Stimulated activated effector memory CD8-positive, alpha-beta T cell treated with anti-CD3 and anti-CD28 coated beads, Interleukin-12 subunit alpha, Interleukin-12 subunit beta, amount 100 ng/mL, for 72 hours (primary cell): ENCODE data around the gene EXOC6B.

Experiments used
- ATAC-seq: fragments of 150-1000 bp; cut with Tn5 transposase; 2 replicates; pipeline ENCODE4 v1.10.0; 2021
- DNase-seq, 2 donors: peaks; one replicate each; pipeline ENCODE4 v3.0.0; 2021 to 2022; ENCODE audit warnings: low spot score in 2 of 2
- H3K27ac Mint-ChIP-seq: one replicate; pipeline ENCODE4 v1.8.0; 2022; ENCODE audit warnings: mild to moderate bottlenecking, mixed read lengths
- H3K36me3 Mint-ChIP-seq: one replicate; pipeline ENCODE4 v1.8.0; 2022; ENCODE audit warnings: mild to moderate bottlenecking, mixed read lengths
- H3K4me1 Mint-ChIP-seq: one replicate; pipeline ENCODE4 v1.8.0; 2022; ENCODE audit warnings: mixed read lengths
- H3K4me3 Mint-ChIP-seq: one replicate; pipeline ENCODE4 v1.8.0; 2022; ENCODE audit warnings: mild to moderate bottlenecking, mixed read lengths
- H3K9me3 Mint-ChIP-seq: one replicate; pipeline ENCODE4 v1.8.0; 2022; ENCODE audit warnings: mixed read lengths

EXOC6B gene

DNA sequence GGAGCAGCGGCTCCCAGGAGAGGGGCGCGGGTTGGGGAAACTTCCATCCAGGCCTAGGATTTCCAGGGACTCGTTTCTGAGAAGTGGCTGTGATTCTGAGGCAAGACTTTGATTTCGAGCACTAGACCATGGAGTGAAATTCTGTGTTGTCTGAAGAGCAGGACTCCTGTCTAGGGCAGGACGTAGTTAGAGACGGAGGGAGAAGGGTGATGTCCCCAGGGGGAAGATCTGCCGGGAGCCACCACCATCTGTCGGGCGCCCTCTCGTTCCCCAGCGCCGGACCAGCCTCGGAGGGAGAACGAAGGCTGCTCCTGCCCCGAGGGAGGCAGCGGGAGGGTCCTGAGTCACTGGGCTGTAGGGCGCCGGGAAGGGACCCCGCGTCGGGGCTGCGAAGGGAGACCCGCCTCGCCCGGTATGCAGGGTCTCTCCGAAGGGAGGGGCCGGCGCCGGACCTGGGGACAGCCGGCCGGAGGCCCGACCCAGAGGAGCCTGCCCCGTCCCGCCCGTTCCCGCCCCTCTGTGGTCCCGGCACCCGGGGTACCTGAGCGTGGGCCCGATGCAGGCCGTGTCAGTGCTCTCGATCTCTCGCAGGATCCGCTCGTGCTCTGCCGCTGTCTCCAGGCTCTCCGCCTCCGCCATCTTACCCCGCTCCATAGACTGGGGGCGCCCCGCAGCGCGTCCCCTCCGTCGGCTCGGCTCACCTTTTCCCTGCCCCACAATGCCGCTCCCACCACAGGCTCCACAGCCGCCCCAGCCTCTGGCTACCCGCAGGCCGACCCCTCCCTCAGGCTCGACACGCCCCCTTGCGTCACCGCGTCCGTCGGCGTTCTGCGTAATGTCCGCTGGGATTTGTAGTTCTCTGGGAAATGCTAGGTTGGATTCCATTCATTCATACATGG, at the start of gene EXOC6B:
TSS of gene EXOC6B (minus strand) at position 777 of the 899 bp plus-strand sequence.
- peak; percentile 84 for ATAC-seq
- Mint-ChIP-seq H3K27ac (peak within 1 kb of the TSS; percentile 89), H3K4me1 (peaks cover 36% of the 10 kb centered on the region), H3K36me3 (no peaks in the 10 kb centered on the region), H3K9me3 (no peaks in the 10 kb centered on the region), H3K4me3 (peak within 1 kb of the TSS; percentile 89)
- peak; percentile 67 to 90 for DNase-seq

DNA sequence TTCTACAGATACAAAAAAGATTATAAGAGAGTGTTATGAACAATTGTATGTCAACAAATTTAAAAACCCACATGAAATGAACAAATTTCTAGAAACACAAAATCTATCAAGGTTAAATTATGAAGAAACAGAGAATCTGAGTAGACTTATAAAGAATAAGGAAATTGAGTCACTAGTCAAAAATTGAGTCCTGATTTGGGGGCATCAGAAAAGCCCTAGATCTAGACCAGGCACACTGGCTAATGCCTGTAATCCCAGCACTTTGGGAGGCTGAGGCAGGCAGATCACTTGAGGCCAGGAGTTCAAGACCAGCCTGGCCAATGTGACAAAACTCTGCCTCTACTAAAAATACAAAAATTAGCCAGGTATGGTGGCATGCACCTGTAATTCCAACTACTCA, 46.0 kb upstream of the EXOC6B start:
- no peak for DNase-seq
- no peak overlapping the region for H3K27ac Mint-ChIP-seq
- no peaks in the 10 kb centered on the region for H3K36me3 Mint-ChIP-seq
- no peak overlapping the region for H3K4me3 Mint-ChIP-seq
- no peaks in the 10 kb centered on the region for H3K9me3 Mint-ChIP-seq
- ATAC-seq, result peak; percentile 55
- no peaks in the 10 kb centered on the region for H3K4me1 Mint-ChIP-seq

DNA sequence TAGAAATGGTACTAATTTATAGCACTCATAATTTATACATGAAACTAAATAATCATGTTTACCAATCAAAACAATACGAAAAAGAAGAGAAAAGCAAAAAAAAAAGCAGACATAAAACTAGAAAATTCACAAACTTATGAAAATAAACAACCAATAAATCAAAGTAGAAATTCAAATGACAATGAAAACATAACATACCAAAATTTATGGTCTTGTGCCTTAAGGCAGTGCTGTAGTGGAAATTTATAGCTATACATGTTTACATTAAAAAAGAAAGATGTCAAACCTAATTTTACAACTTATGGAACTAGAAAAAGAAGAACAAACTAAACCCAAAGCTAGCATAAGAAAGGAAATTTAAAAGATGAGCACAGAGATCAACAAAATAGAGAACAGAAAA, 45.2 kb upstream of the EXOC6B start:
- H3K36me3 Mint-ChIP-seq, result no peaks in the 10 kb centered on the region
- H3K27ac Mint-ChIP-seq, result no peak overlapping the region
- DNase-seq (no peak), ATAC-seq (no peak)
- H3K9me3 Mint-ChIP-seq, result no peaks in the 10 kb centered on the region
- no peaks in the 10 kb centered on the region for H3K4me1 Mint-ChIP-seq
- no peak overlapping the region for H3K4me3 Mint-ChIP-seq

DNA sequence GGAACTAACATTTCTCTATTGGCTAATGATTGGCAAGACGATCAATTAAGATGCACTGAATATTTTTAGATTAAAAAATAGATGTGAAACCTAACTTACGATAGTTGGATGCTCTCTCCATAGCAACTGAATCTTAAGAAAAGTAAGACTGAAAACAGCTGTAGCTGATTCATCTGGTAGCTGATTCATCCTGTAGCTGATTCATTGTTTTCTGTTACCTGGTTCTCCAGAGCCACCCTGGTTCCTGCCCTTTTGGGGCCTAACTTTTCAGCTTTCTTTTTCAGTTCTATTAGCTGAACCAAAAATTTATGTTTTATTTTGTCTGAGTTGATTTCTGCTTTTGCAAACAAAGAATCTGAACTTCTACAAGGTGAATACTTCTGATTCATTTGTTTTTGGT, 38.7 kb upstream of the EXOC6B start:
- Mint-ChIP-seq H3K4me3 (no peak overlapping the region), H3K36me3 (no peaks in the 10 kb centered on the region), H3K9me3 (no peaks in the 10 kb centered on the region), H3K4me1 (peaks cover 10% of the 10 kb centered on the region), H3K27ac (no peak overlapping the region)
- ATAC-seq (peak; percentile 91), DNase-seq (no peak)

DNA sequence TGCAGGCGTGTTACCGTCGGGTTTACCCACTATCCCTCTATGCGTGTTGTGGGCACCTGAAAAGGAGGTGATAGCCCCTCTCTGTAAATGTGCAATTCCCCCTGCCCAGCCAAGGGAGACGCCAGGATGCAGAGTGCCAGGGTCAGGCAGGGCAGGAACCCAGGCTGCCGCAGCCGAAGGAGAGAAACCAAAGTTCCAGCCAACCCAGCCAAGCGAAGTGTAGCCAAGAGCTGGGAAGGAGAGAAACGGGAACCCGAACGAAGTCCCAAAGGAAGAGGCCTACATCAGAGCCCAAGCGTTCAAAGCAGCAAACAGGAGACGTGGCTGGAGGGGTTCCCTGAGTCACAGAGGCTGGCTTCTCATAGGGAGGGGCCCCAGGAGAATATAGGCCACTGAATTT, 37.2 kb upstream of the EXOC6B start:
- H3K4me3 Mint-ChIP-seq, result peak overlapping the region; percentile 57
- no peak overlapping the region for H3K27ac Mint-ChIP-seq
- DNase-seq, result no peak
- no peak for ATAC-seq
- H3K4me1 Mint-ChIP-seq, result peaks cover 10% of the 10 kb centered on the region
- no peaks in the 10 kb centered on the region for H3K9me3 Mint-ChIP-seq
- no peaks in the 10 kb centered on the region for H3K36me3 Mint-ChIP-seq

DNA sequence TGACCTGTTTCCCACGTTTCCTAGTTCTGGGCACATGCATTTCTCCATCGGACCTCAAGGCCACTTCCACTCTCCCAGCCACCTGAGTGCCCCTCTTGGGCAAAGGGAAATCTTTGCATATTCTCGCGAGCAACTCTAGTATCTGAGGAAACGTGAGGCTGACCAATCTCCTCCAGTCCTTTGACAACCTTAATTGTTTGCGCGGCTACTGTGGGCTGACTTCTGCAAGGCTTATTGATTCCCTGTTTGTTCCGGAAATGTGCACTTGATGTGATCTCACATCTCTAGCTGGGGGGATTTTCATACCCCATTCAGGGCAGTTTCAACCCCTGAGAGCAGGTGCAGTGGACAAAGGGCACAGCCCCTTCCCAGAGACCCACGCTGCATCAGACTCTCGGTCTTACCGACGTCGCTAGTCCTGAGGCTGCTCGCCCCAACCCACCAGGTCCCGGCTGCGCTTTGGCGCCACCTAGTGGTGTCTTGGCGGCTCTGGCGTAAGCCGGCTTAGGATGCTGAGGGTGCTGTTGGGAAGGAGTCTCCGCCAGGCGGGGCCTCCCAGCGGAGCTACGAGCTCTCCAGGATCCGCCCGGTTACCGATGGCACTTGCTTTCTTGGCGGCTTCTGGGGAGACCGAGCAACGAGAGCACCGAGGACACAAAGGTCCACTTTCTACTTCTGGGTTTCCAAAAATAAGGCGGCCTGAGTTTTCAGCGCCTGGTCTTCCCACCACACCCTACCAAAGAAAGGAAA, 36.6 kb upstream of the EXOC6B start:
- H3K4me1 Mint-ChIP-seq, result peaks cover 10% of the 10 kb centered on the region
- H3K36me3 Mint-ChIP-seq, result no peaks in the 10 kb centered on the region
- peak overlapping the region; percentile 57 for H3K4me3 Mint-ChIP-seq
- ATAC-seq, result peak; percentile 94
- H3K9me3 Mint-ChIP-seq, result no peaks in the 10 kb centered on the region
- H3K27ac Mint-ChIP-seq, result no peak overlapping the region
- DNase-seq, result peak; percentile 91 to 93

DNA sequence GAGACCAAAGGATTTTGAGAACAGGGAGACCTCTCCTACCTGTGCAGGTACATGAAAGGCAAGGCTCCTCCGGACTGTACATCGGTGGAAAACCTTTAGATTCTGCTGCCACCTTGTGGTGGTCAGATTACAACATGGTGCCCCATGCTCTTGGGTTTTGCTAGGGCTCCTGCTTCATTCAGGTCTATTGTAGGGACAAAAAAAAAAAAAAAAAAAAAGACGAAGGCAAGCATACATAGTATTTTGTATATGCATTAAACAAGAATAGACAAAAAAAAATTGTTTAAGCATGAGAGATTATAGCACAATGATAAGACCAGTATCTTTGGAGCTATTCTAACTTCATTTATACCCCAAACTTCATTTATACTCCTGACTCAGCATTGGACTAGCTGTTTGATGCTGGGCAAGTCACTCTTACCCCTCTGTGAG, 34.0 kb upstream of the EXOC6B start:
- no peaks in the 10 kb centered on the region for H3K36me3 Mint-ChIP-seq
- peaks cover 10% of the 10 kb centered on the region for H3K4me1 Mint-ChIP-seq
- no peaks in the 10 kb centered on the region for H3K9me3 Mint-ChIP-seq
- DNase-seq (peak; percentile 33 to 69), ATAC-seq (peak; percentile 50)
- no peak overlapping the region for H3K4me3 Mint-ChIP-seq
- H3K27ac Mint-ChIP-seq, result no peak overlapping the region

DNA sequence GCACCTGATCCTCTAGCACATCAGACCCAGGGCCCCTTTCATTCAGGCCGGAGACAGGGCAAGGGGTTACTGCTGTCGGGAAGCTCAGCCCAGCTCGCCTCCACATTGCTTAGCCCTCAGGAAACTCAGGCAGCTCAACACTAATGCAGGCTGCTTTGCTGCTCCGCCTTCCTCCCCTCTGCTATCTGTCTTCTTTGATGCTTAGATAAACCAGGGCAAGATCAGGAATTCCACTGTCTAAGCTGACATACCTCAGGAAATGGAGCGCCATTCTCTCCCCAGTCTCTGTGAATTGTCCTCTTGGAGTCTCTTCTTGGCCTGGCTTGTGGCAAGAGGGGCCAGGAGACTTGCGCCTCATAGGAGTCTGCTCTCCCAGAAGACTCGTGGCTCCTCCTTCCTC, 25.5 kb upstream of the EXOC6B start:
- Mint-ChIP-seq H3K36me3 (no peaks in the 10 kb centered on the region), H3K4me1 (no peaks in the 10 kb centered on the region), H3K9me3 (no peaks in the 10 kb centered on the region), H3K27ac (no peak overlapping the region), H3K4me3 (no peak overlapping the region)
- no peak for ATAC-seq
- no peak for DNase-seq

DNA sequence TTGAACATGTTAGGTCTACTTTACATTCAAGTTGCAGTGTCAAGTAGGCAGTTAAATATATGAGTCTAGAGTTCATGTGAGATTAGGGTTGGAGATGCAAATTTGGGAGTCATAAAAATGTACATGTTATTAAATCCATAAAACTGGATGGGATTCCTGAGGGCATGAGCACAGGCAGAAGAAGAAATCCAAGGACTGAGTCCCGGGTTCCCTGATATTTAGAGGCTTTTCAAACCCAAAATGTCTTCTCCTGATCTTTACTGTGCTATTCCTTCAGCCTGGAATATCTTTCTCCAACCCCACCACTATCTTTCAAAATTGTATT, 23.3 kb upstream of the EXOC6B start:
- no peaks in the 10 kb centered on the region for H3K36me3 Mint-ChIP-seq
- no peak overlapping the region for H3K4me3 Mint-ChIP-seq
- DNase-seq, result no peak
- H3K27ac Mint-ChIP-seq, result no peak overlapping the region
- no peak for ATAC-seq
- no peaks in the 10 kb centered on the region for H3K9me3 Mint-ChIP-seq
- H3K4me1 Mint-ChIP-seq, result no peaks in the 10 kb centered on the region

DNA sequence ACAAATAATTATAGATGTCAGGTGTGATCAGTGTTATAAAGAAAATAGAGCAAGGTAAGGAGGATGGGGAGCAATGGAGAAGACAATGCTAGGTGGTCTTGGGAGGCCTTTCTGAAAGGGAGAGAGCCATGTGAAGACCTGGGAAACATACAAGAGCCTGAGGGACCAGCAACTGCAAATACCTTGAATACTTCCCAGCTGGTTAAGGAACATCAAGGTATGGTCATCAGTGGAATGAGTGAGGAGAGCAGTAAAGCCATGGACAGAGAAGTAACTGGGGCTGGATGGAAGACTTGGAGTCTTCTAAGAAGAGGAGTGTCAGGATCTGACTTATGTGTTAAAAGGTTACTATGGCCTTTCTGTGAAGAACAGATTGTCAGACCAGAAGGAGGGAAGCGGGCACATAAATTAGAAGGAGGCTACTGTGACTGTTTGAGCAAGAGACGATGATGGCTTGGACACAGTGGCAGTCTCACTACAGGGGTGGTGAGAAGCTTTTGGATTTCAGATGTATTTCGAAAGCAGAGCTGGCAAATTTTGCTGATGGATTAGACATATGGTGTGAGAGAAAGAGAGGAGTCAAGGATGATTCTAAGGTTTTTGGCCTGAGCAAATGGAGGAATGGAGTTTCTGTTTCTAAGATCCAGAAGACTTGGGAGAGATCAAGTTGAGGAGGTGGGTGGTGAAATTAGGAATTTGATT, 22.8 kb upstream of the EXOC6B start:
- Mint-ChIP-seq H3K36me3 (no peaks in the 10 kb centered on the region), H3K9me3 (no peaks in the 10 kb centered on the region), H3K4me3 (no peak overlapping the region), H3K4me1 (no peaks in the 10 kb centered on the region), H3K27ac (no peak overlapping the region)
- ATAC-seq (no peak), DNase-seq (no peak)

DNA sequence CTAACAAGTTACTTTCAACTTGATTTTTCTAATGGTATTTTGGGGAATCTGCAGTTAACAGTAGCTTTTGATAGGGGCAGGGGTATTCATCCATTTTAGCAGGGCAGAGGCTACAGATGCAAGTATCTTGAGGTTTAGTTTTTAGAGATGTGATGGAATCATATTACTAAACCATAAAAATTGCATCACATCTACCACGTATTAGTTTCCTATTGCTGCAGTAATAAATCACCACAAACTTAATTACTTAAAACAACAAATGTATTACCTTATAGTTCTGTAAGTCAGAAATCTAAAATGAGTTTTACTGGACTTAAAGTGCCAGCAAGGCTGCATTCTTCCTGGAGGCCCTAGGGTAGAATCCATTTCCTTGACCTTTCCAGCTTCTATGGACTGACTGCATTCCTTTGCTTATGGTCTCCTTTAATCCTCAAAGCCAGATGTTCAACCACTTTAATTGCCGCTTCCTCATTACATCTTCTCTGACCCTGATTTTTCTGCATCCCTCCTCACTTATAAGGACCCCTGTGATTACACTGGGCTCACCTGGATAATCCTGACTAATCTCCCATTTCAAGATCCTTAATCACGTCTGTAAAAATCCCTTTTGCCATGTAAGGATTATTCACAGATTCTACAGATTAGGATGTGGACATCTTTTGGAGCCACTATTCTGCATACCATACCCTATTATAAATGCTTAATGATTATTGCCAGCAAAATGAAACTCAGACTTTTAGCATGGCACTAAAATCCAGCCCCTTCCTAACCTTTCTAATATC, 21.9 kb upstream of the EXOC6B start:
- Mint-ChIP-seq H3K4me1 (no peaks in the 10 kb centered on the region), H3K9me3 (no peaks in the 10 kb centered on the region), H3K4me3 (no peak overlapping the region), H3K27ac (no peak overlapping the region), H3K36me3 (no peaks in the 10 kb centered on the region)
- no peak for ATAC-seq
- no peak for DNase-seq

DNA sequence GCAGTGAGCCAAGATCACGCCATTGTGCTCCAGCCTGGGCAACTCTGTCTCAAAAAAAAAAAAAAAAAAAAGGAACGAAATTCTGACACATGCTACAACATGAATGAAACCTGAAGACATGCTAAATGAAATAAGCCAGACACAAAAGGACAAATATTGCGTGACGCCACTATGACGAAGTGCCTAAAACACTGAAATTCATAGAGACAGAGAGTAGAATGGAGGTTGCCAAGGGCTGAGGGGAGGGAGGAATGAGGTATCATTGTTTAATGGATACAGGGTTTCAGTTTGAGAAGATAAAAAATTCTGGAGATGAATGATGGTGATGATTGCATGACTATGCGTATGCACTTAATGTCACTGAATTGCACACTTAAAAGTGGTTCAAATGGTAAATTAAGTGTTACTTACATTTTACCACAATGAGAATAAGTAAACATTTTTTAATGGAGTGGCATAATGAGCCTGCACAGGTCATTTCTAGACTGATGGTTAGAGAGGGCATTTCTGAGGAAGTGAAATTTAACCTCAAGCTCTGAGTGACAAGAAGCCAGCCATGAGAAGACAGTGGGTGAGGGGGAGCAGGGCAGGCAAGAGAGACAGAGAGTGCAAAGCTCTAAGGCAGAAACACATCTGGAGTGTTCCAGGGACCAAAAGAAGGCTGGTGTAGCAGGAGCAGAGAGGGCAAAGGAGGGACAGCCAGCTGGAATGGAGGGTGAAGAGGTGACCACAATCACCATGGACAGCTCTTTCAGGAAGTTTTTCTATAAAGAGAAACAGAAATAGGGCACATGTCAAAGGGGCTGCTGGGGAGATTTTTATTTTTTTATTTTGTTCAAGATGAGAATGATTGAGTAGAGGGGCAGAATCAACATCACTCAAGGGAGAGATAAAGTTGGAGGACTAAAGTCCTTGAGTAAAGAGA, 20.6 kb upstream of the EXOC6B start:
- no peak overlapping the region for H3K4me3 Mint-ChIP-seq
- ATAC-seq (peak; percentile 75), DNase-seq (no peak)
- H3K36me3 Mint-ChIP-seq, result no peaks in the 10 kb centered on the region
- no peak overlapping the region for H3K27ac Mint-ChIP-seq
- H3K4me1 Mint-ChIP-seq, result no peaks in the 10 kb centered on the region
- no peaks in the 10 kb centered on the region for H3K9me3 Mint-ChIP-seq

DNA sequence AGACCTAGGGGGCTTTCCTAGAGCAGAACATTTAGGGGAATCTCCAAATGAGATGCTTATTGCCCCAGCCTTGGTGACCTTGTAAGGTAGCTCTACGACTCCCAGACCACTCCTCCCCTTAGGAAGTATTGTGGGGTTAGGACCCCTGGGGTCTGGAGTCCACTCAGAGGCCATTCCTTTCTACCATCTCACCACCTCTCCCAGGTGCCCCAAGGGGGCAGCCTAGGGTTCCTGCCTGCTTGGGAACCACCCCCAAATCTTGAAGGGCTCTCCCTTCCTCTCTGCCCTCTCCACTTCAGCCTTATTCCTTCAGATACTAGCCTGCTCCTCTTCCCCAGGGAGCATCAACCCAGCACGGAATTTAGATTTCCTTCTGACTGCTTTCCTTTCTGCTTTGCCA, 17.5 kb upstream of the EXOC6B start:
- H3K9me3 Mint-ChIP-seq, result no peaks in the 10 kb centered on the region

DNA sequence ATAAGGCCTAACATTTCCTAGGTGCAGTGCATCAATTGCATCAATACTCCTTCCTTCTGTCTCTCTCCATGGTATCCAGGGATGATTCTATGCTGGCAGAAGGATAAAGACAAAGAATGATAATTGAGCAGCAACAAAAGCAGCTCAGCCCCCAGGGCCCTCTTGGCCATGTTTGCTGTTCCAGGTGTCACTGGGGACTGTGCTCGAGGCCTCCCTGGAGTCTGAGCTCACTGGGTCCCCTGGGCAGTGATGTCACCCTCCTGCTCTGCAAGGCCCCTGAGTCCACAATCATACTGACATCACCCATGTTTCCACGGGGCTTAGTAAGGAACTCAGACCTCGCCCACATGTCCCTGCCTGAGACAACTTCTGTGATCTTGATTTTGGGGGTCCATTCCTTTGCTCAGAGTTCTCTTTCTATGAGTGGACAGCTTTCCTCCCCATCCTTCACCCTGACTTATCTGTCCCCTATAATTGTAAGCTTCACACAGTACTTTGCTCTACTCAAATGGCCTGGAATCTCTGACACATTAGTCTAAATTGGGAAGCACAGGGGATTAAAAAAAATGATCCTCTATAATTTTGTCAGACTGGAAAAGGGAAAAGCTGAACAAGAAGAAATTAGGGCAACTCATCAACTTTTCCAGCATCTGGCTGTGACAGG, 15.8 kb upstream of the EXOC6B start:
- H3K4me1 Mint-ChIP-seq, result no peaks in the 10 kb centered on the region

More for the DNA sequence above, 17.5 kb upstream of the EXOC6B start:
- Mint-ChIP-seq H3K27ac (no peak overlapping the region), H3K4me3 (no peak overlapping the region), H3K4me1 (no peaks in the 10 kb centered on the region), H3K36me3 (no peaks in the 10 kb centered on the region)
- ATAC-seq (no peak), DNase-seq (no peak)

More for the DNA sequence above, 15.8 kb upstream of the EXOC6B start:
- DNase-seq (no peak), ATAC-seq (peak; percentile 61)
- Mint-ChIP-seq H3K4me3 (no peak overlapping the region), H3K36me3 (no peaks in the 10 kb centered on the region), H3K9me3 (no peaks in the 10 kb centered on the region), H3K27ac (no peak overlapping the region)
